Measurements from ENCODE around the gene NCS1.

Gene NCS1

DNA sequence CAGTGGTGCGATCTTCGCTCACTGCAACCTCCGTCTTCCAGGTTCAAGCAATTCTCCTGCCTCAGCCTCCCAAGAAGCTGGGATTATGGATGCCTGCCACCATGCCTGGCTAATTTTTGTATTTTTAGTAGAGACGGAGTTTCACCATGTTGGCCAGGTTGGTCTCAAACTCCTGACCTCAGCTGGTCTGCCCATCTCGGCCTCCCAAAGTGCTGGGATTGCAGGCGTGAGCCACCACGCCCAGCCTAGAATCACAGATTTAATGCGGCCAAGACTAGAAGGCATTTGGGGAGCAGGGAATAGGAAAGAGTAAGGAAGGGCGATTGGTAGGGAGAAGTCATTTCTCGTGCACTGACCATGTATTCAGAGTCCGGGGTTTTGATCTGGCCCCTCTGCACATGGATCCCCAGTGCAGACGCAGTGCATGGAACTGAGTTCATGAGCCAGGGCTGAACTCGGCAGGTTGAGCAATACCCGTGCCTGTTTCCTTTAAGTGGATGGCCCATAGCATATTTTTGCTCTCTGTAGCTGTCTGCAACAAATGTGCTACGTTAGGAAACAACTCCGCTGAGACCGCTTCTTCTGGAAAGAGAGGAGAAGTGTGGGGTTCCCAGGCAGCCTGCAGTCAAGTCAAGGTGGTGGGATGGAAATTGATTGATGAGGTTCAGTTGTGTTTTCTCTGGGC lies 90.0 kb downstream of the NCS1 start:
- CTCF ChIA-PET, result interaction anchor here (1.6 to 2.1 kb wide), 2 partner anchors 18 to 19 kb away, joined by 7 to 12 read pairs; no protein-coding TSS in a partner anchor
- no peak for DNase-seq (ENCODE audit: extremely low spot score)
- POLR2A ChIA-PET, result no interaction called here
- TF ChIP-seq, protein P1, sequence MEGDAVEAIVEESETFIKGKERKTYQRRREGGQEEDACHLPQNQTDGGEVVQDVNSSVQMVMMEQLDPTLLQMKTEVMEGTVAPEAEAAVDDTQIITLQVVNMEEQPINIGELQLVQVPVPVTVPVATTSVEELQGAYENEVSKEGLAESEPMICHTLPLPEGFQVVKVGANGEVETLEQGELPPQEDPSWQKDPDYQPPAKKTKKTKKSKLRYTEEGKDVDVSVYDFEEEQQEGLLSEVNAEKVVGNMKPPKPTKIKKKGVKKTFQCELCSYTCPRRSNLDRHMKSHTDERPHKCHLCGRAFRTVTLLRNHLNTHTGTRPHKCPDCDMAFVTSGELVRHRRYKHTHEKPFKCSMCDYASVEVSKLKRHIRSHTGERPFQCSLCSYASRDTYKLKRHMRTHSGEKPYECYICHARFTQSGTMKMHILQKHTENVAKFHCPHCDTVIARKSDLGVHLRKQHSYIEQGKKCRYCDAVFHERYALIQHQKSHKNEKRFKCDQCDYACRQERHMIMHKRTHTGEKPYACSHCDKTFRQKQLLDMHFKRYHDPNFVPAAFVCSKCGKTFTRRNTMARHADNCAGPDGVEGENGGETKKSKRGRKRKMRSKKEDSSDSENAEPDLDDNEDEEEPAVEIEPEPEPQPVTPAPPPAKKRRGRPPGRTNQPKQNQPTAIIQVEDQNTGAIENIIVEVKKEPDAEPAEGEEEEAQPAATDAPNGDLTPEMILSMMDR (IDR thresholded peaks at IDR 0.05; ENCODE audit: control extremely low read depth, extremely low read depth, low read depth, missing control alignments), result no peak

DNA sequence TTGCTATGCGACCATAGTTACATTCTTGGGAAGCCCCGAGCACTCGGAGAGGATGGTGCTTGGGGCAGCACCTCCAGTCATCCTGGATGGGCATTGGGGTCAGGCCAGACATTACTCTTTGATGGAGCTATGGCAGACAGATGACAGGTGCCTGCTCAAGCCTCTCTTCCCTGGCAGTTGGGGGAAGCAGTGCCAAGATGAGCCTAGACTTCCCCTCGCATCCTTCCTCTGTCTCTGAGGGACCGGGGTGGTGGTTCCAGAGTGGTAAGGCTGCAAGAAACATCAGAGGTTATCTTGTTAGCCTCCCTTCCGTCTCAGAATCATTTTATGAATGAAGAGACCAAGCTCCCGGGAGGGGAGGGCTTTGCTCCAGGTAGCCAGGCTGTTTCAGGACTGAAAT lies 90.6 kb downstream of the NCS1 start:
- CTCF ChIA-PET, result interaction anchor here (1.6 kb wide), 1 partner anchor 20 kb away, joined by 12 read pairs; no protein-coding TSS in a partner anchor
- DNase-seq (ENCODE audit: extremely low spot score), result peak; percentile 6
- TF ChIP-seq, protein P1 (IDR thresholded peaks at IDR 0.05; ENCODE audit: control extremely low read depth, extremely low read depth, low read depth, missing control alignments), result no peak
- POLR2A ChIA-PET, result no interaction called here

DNA sequence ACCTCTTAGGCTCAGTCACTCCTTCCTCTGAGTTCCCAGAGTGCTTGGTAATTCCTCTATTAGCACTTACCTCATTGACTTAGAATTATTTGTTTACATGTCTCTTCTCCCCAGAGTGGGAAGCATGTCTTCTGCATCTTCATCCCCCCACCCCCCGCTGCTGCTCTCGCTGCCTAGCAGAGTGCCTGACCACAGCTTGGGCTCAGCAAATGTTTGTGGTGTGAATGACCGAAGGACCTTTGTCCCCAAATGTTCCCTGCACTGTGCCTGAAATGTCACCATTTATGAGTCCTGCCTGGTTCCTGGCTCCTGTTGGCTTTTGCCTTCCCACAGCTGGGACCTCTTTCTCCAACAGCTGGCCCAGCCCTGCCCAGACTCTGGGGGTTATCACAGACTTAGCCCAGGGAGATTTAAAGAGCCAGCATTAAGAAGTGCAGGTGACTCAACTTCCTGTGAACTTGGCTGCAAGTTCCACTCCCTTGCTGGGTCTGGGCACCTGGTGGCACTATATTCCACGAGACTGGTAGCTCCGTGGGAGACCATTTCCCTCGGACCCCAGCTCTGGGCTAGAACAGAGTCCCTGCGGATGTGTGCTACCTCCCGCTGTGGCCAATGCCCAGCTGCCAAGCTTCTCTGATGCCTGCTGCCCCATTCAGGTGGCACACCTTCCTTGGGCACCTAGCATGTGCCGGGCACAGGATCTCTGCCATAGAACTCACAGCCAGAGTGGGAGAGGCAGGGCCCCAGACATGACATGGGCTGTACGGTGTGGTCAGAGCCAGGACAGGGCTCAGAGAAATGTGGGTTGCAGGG lies 91.6 kb downstream of the NCS1 start:
- peak; percentile 4 for DNase-seq (ENCODE audit: extremely low spot score)
- POLR2A ChIA-PET, result no interaction called here
- CTCF ChIA-PET, result interaction anchor here (1.6 kb wide), 1 partner anchor 21 kb away, joined by 12 read pairs; no protein-coding TSS in a partner anchor
- TF ChIP-seq, protein P1 (IDR thresholded peaks at IDR 0.05; ENCODE audit: control extremely low read depth, extremely low read depth, low read depth, missing control alignments), result no peak

DNA sequence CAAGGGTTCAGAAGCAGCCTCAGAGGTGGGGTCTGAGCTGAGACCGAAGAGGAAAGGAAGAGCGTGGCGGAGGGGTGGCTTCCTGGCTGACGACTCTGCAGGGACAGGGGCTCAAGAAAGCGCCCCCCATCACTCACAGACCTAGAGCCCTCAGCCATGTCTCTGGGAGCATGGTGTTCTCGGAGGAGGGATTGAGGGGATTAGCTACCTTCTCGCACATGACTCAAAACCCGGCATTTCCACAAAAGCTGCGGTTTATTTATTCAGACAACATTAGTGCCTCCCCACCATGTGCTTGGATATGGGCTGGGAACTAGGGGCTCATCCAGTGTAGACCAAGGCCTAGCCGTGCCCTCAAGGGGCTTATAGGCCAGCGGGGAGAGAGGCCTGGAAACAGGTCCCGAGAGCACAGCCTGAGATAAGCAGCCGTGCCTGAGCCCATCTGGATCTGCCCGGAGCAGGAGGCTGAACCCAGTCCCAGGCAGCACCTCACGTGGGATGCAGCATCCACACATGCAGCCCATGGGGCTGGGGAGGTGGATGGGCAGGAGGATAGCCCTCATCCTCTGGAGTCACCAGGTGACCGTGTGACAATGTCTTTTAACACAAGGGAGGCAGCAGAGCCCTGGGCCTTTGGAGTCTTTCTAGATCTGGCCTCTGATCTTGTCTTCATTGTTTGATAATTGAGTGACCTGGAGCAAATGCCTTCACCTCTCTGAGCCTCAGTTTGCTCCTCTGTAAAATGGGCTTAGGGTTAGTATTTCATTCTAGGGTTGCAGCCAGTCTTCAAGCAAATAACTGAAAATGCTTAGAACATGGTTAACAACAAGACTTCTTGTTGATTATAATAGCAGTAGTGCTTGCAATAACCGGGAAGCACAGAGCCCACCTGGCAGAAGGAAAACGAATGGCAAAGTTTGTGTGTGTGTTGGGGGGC lies 92.5 kb downstream of the NCS1 start:
- CTCF ChIA-PET, result no interaction called here
- TF ChIP-seq, protein P1 (IDR thresholded peaks at IDR 0.05; ENCODE audit: control extremely low read depth, extremely low read depth, low read depth, missing control alignments), result no peak

DNA sequence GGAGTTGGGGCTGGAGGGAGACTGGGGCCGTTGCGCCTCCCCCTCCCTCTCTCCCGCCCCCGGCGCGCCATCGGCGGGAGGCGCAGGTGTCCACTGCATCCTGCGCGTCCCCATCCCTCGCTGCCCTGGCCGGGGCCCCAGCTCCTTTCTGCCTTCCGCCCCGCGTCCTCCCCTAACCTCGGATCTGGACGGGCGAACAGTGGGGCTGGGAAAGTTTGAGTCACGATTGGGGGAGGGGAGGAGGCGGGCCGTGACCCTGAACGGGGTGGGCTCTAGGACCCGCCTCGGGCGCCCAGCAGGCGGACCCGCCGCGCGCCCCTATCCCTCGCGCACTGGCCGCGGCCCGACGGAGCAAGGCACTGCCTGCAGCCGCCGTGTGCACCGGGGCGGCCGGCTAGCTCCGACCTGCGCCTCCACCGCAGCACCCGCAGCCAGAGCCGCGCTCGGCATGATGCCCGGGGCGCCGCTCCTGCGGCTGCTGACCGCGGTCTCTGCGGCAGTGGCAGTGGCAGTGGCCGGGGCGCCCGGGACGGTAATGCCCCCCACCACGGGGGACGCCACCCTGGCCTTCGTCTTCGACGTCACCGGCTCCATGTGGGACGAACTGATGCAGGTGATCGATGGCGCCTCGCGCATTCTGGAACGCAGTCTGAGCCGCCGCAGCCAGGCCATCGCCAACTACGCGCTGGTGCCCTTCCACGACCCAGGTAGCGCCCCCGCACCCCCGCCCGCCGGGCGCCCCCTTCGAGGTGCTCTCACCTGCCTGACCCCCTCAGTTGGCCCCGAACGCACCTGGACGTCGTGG lies 93.4 kb downstream of the NCS1 start, which contains the start of gene HMCN2:
Gene HMCN2, plus strand, starts transcription at position 330 of the 805 bp plus-strand sequence. Its CDS starts 119 bp downstream, at position 449.
- DNase-seq (ENCODE audit: extremely low spot score), result peak; percentile 13
- CTCF ChIA-PET, result no interaction called here
- TF ChIP-seq, protein P1 (IDR thresholded peaks at IDR 0.05; ENCODE audit: control extremely low read depth, extremely low read depth, low read depth, missing control alignments), result no peak
- POLR2A ChIA-PET, result no interaction called here

More for the DNA sequence above, 92.5 kb downstream of the NCS1 start:
- POLR2A ChIA-PET, result no interaction called here
- DNase-seq (ENCODE audit: extremely low spot score), result peak; percentile 10

Data from GM10248 (cell line).